ENCODE measurements around the gene TRMT5. TPM values are rescaled to one million over a fixed set of nuclear protein-coding genes. Genes with fewer than 3 reads are reported as not detected.

Gene TRMT5
- total and polyA plus RNA-seq, 2 donors (not counting 1 experiment from before 2014, with no cell fraction given): 1.0 to 6.1 TPM

- H3K9ac ChIP-seq (ENCODE audit: low read length): no peak overlapping the region
- no peak for DNase-seq
- peaks cover 0 to 1% (median 0%) of the 10 kb centered on the region in 3 donors for H3K9me3 ChIP-seq (ENCODE audit: control extremely low read depth in 1 of 3, control insufficient read depth in 2 of 3, insufficient read depth in 1 of 3, low read length in 2 of 3)
- no peaks in the 10 kb centered on the region for H3K27me3 ChIP-seq (replicated peaks in 1 of 4; ENCODE audit: control extremely low read depth in 1 of 4, control insufficient read depth in 3 of 4, insufficient read depth in 4 of 4, low read length in 3 of 4)
- TF ChIP-seq EZH2 (IDR thresholded peaks at IDR 0.05; ENCODE audit: borderline replicate concordance, insufficient read depth, low read depth, low read length, poor library complexity, severe bottlenecking): no peak
- TF ChIP-seq, protein P1, sequence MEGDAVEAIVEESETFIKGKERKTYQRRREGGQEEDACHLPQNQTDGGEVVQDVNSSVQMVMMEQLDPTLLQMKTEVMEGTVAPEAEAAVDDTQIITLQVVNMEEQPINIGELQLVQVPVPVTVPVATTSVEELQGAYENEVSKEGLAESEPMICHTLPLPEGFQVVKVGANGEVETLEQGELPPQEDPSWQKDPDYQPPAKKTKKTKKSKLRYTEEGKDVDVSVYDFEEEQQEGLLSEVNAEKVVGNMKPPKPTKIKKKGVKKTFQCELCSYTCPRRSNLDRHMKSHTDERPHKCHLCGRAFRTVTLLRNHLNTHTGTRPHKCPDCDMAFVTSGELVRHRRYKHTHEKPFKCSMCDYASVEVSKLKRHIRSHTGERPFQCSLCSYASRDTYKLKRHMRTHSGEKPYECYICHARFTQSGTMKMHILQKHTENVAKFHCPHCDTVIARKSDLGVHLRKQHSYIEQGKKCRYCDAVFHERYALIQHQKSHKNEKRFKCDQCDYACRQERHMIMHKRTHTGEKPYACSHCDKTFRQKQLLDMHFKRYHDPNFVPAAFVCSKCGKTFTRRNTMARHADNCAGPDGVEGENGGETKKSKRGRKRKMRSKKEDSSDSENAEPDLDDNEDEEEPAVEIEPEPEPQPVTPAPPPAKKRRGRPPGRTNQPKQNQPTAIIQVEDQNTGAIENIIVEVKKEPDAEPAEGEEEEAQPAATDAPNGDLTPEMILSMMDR (IDR thresholded peaks at IDR 0.05): no peak
- ChIA-PET CTCF (no interaction called here), POLR2A (no interaction called here)
- H3K4me1 ChIP-seq (ENCODE audit: control insufficient read depth in 2 of 2, insufficient read depth in 2 of 2, low read length in 2 of 2): no peaks in the 10 kb centered on the region
- H3K4me2 ChIP-seq (replicated peaks; ENCODE audit: low read depth, low read length, poor library complexity, severe bottlenecking): no peak overlapping the region
- intact Hi-C loops (cut with micrococcal nuclease): no loop called here
- H2AFZ ChIP-seq (ENCODE audit: insufficient read depth, low read depth, low read length, poor library complexity, severe bottlenecking): no peak overlapping the region
- Mint-ChIP-seq H3K27me3 (no peaks in the 10 kb centered on the region), H3K4me1 (peaks cover 7% of the 10 kb centered on the region), H3K27ac (no peak overlapping the region), H3K9me3 (ENCODE audit: insufficient read depth) (no peaks in the 10 kb centered on the region), H3K4me3 (no peak overlapping the region)
- no peaks in the 10 kb centered on the region for H4K20me1 ChIP-seq (ENCODE audit: control insufficient read depth, insufficient read depth, low read length, poor library complexity, severe bottlenecking)
- ATAC-seq (ENCODE audit: low read depth): no peak
- H3K79me2 ChIP-seq (ENCODE audit: control insufficient read depth, insufficient read depth, low read length): no peaks in the 10 kb centered on the region
- no peak overlapping the region for H3K4me3 ChIP-seq (ENCODE audit: control extremely low read depth in 1 of 5, extremely low read depth in 1 of 5, insufficient read depth in 1 of 5, low read depth in 2 of 5, low read length in 4 of 5)
- 96% methylated on average over 4 of the region's 6 CpGs for WGBS (ENCODE audit: insufficient coverage)
- peaks cover 3 to 5% of the 10 kb centered on the region in 2 experiments for H3K36me3 ChIP-seq (replicated peaks in 1 of 2; ENCODE audit: control extremely low read depth in 1 of 2, control insufficient read depth in 1 of 2, extremely low read depth in 1 of 2, insufficient read depth in 2 of 2, low read length in 1 of 2)
- H3K27ac ChIP-seq (ENCODE audit: low read length in 2 of 2): no peak overlapping the region
Observed at GRCh38 chr14:60974090-60974651, 6.7 kb downstream of the TRMT5 start.

DNA sequence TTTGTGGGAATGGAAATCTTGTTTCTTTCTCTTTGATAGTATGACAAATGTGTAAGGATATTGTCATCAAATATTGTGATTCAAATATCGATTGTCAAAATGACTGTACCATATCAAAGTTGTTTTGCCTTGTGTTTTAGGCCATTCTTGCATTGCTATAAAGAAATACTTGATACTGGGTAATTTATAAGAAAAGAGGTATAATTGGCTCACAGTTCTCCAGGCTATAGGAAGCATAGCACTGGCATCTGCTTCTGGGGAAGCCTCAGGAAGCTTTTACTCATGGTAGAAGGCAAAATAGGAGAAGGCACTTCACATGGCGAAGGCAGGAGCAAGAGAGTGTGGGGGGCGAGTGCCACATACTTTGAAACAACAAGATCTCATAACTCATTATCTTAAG is 7.8 kb downstream of the TRMT5 start:
- Histone ChIP-seq H4K20me1 (ENCODE audit: control insufficient read depth, insufficient read depth, low read length, poor library complexity, severe bottlenecking) (no peaks in the 10 kb centered on the region), H3K9ac (ENCODE audit: low read length) (no peak overlapping the region), H3K4me3 (ENCODE audit: control extremely low read depth in 1 of 5, extremely low read depth in 1 of 5, insufficient read depth in 1 of 5, low read depth in 2 of 5, low read length in 4 of 5) (no peak overlapping the region), H3K27ac (ENCODE audit: low read length in 2 of 2) (no peak overlapping the region), H2AFZ (ENCODE audit: insufficient read depth, low read depth, low read length, poor library complexity, severe bottlenecking) (no peak overlapping the region), H3K36me3 (replicated peaks in 1 of 2; ENCODE audit: control extremely low read depth in 1 of 2, control insufficient read depth in 1 of 2, extremely low read depth in 1 of 2, insufficient read depth in 2 of 2, low read length in 1 of 2) (peaks cover 3 to 5% of the 10 kb centered on the region in 2 experiments), H3K79me2 (ENCODE audit: control insufficient read depth, insufficient read depth, low read length) (no peaks in the 10 kb centered on the region), H3K27me3 (replicated peaks in 1 of 4; ENCODE audit: control extremely low read depth in 1 of 4, control insufficient read depth in 3 of 4, insufficient read depth in 4 of 4, low read length in 3 of 4) (no peaks in the 10 kb centered on the region), H3K4me2 (replicated peaks; ENCODE audit: low read depth, low read length, poor library complexity, severe bottlenecking) (no peak overlapping the region), H3K9me3 (ENCODE audit: control extremely low read depth in 1 of 3, control insufficient read depth in 2 of 3, insufficient read depth in 1 of 3, low read length in 2 of 3) (peaks cover 0 to 1% (median 0%) of the 10 kb centered on the region in 3 donors), H3K4me1 (ENCODE audit: control insufficient read depth in 2 of 2, insufficient read depth in 2 of 2, low read length in 2 of 2) (no peaks in the 10 kb centered on the region)
- ChIA-PET POLR2A (no interaction called here), CTCF (no interaction called here)
- Mint-ChIP-seq H3K27ac (no peak overlapping the region), H3K9me3 (ENCODE audit: insufficient read depth) (no peaks in the 10 kb centered on the region), H3K4me1 (no peaks in the 10 kb centered on the region), H3K4me3 (no peak overlapping the region), H3K27me3 (no peaks in the 10 kb centered on the region)
- TF ChIP-seq, protein P1 (IDR thresholded peaks at IDR 0.05): no peak
- no peak for TF ChIP-seq EZH2 (IDR thresholded peaks at IDR 0.05; ENCODE audit: borderline replicate concordance, insufficient read depth, low read depth, low read length, poor library complexity, severe bottlenecking)
- ATAC-seq (ENCODE audit: low read depth) (no peak), DNase-seq (no peak)
- WGBS (ENCODE audit: insufficient coverage): 100% methylated on average over 2 of the region's 3 CpGs
- intact Hi-C loops (cut with micrococcal nuclease): no loop called here

Data from B cell (primary cell).